ENCODE data around the gene TRMT2A.

Gene TRMT2A

GRCh38 chr22:20079745-20080444 lies 37.1 kb downstream of the TRMT2A start, which contains the start of gene DGCR8 (continued):
- TF ChIP-seq ZNF488 (tag by site-specific recombination; IDR thresholded peaks at IDR 0.05), result no peak
- no peak for TF ChIP-seq ZNF280C (tag by site-specific recombination; IDR thresholded peaks at IDR 0.05)
- no peak for TF ChIP-seq ZBTB49 (tag by site-specific recombination; IDR thresholded peaks at IDR 0.05; ENCODE audit: low read depth)
- TF ChIP-seq ZBTB6 (tag by site-specific recombination; IDR thresholded peaks at IDR 0.05), result peak; percentile 8; the same call in 1 of the 2 replicates

GRCh38 chr22:20076627-20077172 lies 40.3 kb downstream of the TRMT2A start:
- CTCF ChIA-PET, result no interaction called here
- TF ChIP-seq PRDM10 (tag by site-specific recombination; IDR thresholded peaks at IDR 0.05) (peak; percentile 54), ZEB2 (tag by site-specific recombination; IDR thresholded peaks at IDR 0.05) (no peak), ZNF645 (tag by site-specific recombination; IDR thresholded peaks at IDR 0.05) (no peak), ZNF362 (tag by site-specific recombination; IDR thresholded peaks at IDR 0.05) (0 out of 2 replicates have a peak, but pooled peaks have one; percentile 60), ZNF18 (tag by site-specific recombination; IDR thresholded peaks at IDR 0.05) (0 out of 2 replicates have a peak, but pooled peaks have one; percentile 31)
- no peak overlapping the region for H3K4me3 ChIP-seq (ENCODE audit: low read depth, low read length)
- no peaks in the 10 kb centered on the region for H3K9me3 ChIP-seq (ENCODE audit: control insufficient read depth, insufficient read depth, low read depth, low read length)
- no peak overlapping the region for H3K27ac ChIP-seq (ENCODE audit: extremely low read depth, low read depth, low read length)
- peaks cover 0 to 7% of the 10 kb centered on the region in 2 experiments; a peak in 2 of 3 replicates for H3K36me3 ChIP-seq (ENCODE audit: control insufficient read depth in 2 of 2, insufficient read depth in 1 of 2, low read length in 2 of 2)
- H3K4me1 ChIP-seq (ENCODE audit: control insufficient read depth, insufficient read depth, low read length), result no peaks in the 10 kb centered on the region
- POLR2A ChIA-PET, result no interaction called here

Measured in HEK293 (cell line).